Measurements from ENCODE around the gene CXCL12. TPM values are rescaled to one million over a fixed set of nuclear protein-coding genes. Genes with fewer than 3 reads are reported as not detected.

Gene CXCL12
- not detected in 2 replicates for total RNA-seq (2014; rRNA removed; shearing (Covaris generic))

- no peak for DNase-seq (ENCODE audit: low spot score)
- in situ Hi-C loops (cut with HindIII; ENCODE audit: low sequenced_read_pairs), result no loop called here
Measured at GRCh38 chr10:44385026-44385695, at the start of gene CXCL12. Gene CXCL12, minus strand, starts transcription at chr10:44385097. Its CDS starts 92 bp downstream, at chr10:44385005.

GRCh38 chr10:44427479-44427878, 42.6 kb upstream of the CXCL12 start:
- in situ Hi-C loops (cut with HindIII; ENCODE audit: low sequenced_read_pairs), result no loop called here

GRCh38 chr10:44427037-44427436, 42.1 kb upstream of the CXCL12 start:
- in situ Hi-C loops (cut with HindIII; ENCODE audit: low sequenced_read_pairs), result no loop called here
- DNase-seq (ENCODE audit: low spot score), result no peak

More at GRCh38 chr10:44427479-44427878, 42.6 kb upstream of the CXCL12 start:
- DNase-seq (ENCODE audit: low spot score), result no peak

- no peak for DNase-seq (ENCODE audit: low spot score)
- in situ Hi-C loops (cut with HindIII; ENCODE audit: low sequenced_read_pairs), result no loop called here
Measured at GRCh38 chr10:44426247-44427034, 41.5 kb upstream of the CXCL12 start.

- in situ Hi-C loops (cut with HindIII; ENCODE audit: low sequenced_read_pairs), result no loop called here
- no peak for DNase-seq (ENCODE audit: low spot score)
Measured at GRCh38 chr10:44425466-44425865, 40.6 kb upstream of the CXCL12 start.

- DNase-seq (ENCODE audit: low spot score), result no peak
Measured at GRCh38 chr10:44424957-44425356, 40.1 kb upstream of the CXCL12 start.

GRCh38 chr10:44424298-44424697, 39.4 kb upstream of the CXCL12 start:
- in situ Hi-C loops (cut with HindIII; ENCODE audit: low sequenced_read_pairs), result no loop called here
- no peak for DNase-seq (ENCODE audit: low spot score)

More at GRCh38 chr10:44424957-44425356, 40.1 kb upstream of the CXCL12 start:
- in situ Hi-C loops (cut with HindIII; ENCODE audit: low sequenced_read_pairs), result no loop called here

- no peak for DNase-seq (ENCODE audit: low spot score)
- in situ Hi-C loops (cut with HindIII; ENCODE audit: low sequenced_read_pairs), result no loop called here
Measured at GRCh38 chr10:44422570-44423101, 37.7 kb upstream of the CXCL12 start.

GRCh38 chr10:44422153-44422552, 37.3 kb upstream of the CXCL12 start:
- in situ Hi-C loops (cut with HindIII; ENCODE audit: low sequenced_read_pairs), result no loop called here
- DNase-seq (ENCODE audit: low spot score), result no peak

GRCh38 chr10:44419790-44420549, 35.1 kb upstream of the CXCL12 start:
- in situ Hi-C loops (cut with HindIII; ENCODE audit: low sequenced_read_pairs), result no loop called here
- DNase-seq (ENCODE audit: low spot score), result no peak

- no peak for DNase-seq (ENCODE audit: low spot score)
- in situ Hi-C loops (cut with HindIII; ENCODE audit: low sequenced_read_pairs), result no loop called here
Measured at GRCh38 chr10:44418637-44419036, 33.7 kb upstream of the CXCL12 start.

- in situ Hi-C loops (cut with HindIII; ENCODE audit: low sequenced_read_pairs), result no loop called here
- no peak for DNase-seq (ENCODE audit: low spot score)
Measured at GRCh38 chr10:44417761-44418160, 32.9 kb upstream of the CXCL12 start.

GRCh38 chr10:44416936-44417335, 32.0 kb upstream of the CXCL12 start:
- no peak for DNase-seq (ENCODE audit: low spot score)
- in situ Hi-C loops (cut with HindIII; ENCODE audit: low sequenced_read_pairs), result no loop called here

GRCh38 chr10:44416021-44416771, 31.3 kb upstream of the CXCL12 start:
- DNase-seq (ENCODE audit: low spot score), result no peak
- in situ Hi-C loops (cut with HindIII; ENCODE audit: low sequenced_read_pairs), result no loop called here

GRCh38 chr10:44415121-44415520, 30.2 kb upstream of the CXCL12 start:
- DNase-seq (ENCODE audit: low spot score), result no peak
- in situ Hi-C loops (cut with HindIII; ENCODE audit: low sequenced_read_pairs), result no loop called here

GRCh38 chr10:44413416-44413815, 28.5 kb upstream of the CXCL12 start:
- in situ Hi-C loops (cut with HindIII; ENCODE audit: low sequenced_read_pairs), result no loop called here
- no peak for DNase-seq (ENCODE audit: low spot score)

GRCh38 chr10:44411251-44411650, 26.4 kb upstream of the CXCL12 start:
- in situ Hi-C loops (cut with HindIII; ENCODE audit: low sequenced_read_pairs), result no loop called here

GRCh38 chr10:44404741-44405437, 20.0 kb upstream of the CXCL12 start:
- in situ Hi-C loops (cut with HindIII; ENCODE audit: low sequenced_read_pairs), result no loop called here
- DNase-seq (ENCODE audit: low spot score), result no peak

More at GRCh38 chr10:44411251-44411650, 26.4 kb upstream of the CXCL12 start:
- DNase-seq (ENCODE audit: low spot score), result no peak
